Cerebellar cortex (tissue), 1 donor: ENCODE data around the gene RAPGEF1.

Source experiments
- DNase-seq: peaks from one replicate; pipeline ENCODE4 v3.0.0-alpha.2; 2015; ENCODE audit warnings: low spot score

RAPGEF1 gene

DNA sequence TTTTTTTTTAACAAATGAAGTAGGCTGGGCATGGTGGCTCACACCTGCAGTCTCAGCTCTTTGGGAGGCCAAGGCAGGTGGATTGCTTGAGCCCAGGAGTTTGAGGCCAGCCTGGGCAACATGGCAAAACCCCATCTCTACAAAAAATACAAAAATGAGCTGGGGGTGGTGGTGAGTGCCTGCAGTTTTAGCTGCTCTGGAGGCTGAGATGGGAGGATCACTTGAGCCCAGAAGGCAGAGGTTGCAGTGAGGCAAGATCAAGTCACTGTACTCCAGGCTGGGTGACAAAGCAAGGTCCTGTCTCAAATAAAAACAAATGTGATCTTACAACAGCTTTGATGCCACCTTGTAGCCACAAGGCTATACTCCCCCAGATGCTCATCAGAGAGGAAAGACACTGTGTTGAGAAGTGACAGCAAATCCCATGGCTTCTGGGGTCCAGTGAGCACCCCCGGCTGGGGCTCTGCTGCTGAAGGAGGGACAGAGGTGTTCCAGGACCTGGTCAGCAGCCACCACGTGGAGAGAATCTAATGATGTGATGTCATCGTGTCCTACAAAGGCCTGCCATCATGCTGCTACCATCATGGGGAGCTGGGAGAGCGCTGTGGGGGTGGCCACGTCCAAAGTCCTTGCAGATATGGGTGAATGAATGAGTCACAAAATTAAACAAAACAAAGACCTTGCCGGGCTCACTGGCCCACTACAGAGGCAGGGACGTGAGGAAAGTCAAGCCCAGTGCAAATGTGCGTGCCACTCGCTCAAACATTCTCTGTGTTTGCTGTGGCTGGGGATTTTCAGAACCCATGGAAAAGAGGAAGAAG, 133.9 kb downstream of the RAPGEF1 start:
- no peak for DNase-seq

DNA sequence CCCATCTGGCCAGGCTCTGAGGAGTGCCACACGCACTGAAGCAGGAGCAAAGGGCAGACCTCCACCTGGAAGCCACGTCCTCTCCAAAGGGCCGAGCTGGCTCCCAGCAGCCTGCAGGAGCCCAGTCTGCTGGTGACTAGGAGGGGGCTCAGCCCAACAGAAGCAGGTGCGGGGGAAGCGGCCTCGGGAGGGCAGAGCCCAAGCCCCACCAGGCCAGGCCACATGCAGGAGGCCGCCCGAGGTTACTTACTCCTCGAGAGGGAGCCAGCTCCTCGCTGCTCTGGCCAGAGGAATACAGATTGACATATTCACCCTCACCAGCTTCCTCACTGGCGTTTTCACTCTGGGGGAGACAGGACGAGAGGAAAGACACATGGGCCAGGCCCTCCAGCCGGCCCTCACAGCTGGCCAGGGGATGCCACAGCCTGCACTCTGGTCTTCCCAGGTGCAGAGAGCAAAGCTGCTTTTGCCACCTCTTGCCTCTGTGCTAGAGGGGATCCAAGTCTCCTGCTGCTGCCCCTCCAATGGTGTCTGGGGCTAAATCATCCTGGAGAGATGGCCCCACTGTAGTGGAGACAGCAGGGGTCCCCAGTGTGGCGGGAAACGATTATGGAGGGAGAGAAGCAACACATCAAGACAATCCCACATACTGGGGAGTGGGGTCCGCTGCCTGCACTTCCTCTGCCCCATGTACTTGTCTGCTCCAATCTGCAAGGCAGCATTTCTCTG, 136.0 kb downstream of the RAPGEF1 start:
- DNase-seq, result no peak

DNA sequence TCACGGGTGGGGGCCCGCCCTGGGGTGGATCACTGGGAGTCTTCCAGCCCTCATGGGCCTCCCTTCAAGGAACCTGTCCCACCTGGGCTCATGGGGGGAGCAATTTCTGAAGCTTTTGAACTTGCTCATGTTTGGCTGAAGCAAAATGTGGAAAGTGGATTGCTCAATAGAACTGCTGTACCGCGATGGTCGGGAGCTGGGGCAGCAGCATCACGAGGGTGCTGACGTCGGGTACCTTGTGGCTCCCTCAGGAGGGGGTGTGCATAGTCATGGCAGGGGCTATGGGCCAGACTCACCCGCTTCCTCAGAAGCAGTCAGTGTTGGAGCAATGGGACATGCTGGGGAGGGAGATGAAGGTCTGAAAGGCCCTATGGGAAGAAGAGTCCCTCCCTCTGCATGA, 136.7 kb downstream of the RAPGEF1 start:
- no peak for DNase-seq

DNA sequence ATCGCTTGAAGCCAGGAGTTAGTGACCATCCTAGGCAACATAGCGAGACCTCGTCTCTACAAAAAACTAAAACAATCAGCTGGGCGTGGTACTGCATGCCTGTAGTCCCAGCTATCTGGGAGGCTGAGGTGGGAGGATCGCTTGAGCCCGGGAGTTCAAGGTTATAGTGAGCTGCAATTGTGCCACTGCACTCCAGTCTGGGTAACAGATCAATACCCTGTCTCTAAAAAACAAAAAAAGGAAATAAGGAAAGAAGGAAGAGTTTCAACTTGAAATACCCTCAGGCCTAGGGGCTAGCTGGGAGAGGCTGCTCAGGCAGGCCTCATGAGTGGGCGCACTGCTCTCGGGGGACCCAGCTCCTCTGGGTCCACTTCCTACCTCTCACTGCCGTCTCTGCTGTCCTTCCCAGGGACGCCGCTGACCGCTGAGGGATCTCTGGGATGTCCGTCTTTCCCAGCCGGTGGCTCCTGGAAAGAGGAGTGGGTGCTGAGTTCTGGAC, 138.1 kb downstream of the RAPGEF1 start:
- no peak for DNase-seq

DNA sequence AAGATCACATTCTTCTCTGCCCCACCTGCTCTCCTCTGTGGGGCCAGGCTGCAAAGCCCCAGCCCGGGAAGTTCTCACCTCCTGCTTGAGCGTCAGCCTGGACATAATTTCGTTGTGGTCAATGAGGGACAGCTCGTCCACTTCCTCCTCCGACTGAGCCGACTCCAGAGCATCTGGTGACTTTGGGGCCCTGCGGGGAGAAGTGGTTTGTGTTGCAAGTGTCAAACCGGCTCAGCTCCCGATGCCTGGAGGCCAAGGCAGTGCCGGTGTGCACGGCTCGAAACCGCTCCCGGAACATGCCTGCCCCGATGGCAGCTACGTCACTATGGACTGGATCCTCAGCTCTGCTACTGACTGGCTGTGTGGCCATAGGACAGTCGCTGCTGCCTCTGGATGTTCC, 141.8 kb downstream of the RAPGEF1 start:
- DNase-seq, result peak; percentile 69

DNA sequence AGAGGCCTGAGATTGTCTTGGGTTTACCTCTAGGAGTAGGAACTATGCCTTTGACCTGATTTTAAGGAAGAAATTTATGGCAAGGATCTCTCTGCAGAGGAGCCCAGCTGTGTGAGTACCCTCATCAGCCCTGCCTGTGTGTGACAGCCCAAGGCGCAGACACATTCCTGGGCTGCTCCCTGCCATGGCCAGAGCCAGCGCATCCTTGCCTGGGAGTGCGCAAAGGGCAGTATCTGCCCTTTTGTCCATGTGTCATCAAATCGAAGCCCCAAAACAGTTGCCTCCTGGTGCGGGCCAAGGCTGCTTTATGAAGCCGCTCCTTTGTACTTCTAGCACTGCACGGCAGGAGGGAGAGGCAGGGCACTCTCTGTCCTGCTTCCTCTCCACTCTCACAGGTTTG, 142.6 kb downstream of the RAPGEF1 start:
- no peak for DNase-seq

DNA sequence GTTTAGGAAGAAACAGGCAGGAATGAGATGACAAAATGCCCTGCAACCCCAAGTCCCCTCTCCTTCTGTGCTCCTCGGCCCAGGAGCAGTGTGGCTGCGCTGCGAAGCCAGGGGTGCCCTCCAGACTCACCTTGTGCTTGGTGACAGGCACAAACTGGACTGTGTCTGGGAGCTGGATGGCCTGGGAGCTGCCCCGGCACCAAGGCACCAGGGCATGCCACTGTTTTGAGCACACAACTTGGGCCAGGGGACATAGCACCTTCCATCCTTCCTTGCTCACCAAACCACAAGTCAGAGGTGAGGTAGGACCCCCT, 143.5 kb downstream of the RAPGEF1 start:
- no peak for DNase-seq

DNA sequence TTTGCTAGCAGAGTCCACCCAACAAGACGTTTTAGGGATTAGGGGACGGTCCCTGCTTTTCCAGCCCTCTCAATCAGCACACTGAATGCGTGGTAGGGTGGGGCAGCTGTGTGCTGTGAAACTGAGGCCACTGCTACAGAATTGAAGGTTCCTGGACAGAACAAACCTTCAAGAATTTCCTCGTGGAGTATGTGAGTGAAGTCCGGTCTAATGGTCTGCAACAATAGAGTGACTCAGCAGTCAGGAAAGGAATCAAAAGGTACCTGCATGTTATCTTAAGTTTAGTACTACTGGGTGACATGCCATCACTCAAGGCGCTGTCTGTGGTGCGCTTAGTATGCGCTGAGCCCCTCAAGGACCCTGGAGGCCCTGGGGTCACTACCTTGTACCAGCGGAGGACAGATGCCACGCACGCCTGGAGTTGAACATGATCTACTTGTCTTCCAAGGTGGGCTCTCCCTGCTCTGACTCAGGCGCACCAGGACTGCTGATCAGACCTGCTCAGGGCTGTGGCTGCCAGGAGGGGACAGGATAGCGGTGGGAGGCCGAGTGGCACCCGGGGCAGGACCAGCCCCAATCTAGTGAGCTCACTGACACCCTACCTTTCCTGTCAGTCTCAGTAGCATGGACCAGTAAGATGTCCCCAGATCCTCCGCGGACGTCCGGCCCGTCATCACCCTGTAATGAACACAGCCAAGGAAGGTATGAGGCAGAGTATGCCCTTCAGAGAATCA, 144.0 kb downstream of the RAPGEF1 start:
- no peak for DNase-seq

DNA sequence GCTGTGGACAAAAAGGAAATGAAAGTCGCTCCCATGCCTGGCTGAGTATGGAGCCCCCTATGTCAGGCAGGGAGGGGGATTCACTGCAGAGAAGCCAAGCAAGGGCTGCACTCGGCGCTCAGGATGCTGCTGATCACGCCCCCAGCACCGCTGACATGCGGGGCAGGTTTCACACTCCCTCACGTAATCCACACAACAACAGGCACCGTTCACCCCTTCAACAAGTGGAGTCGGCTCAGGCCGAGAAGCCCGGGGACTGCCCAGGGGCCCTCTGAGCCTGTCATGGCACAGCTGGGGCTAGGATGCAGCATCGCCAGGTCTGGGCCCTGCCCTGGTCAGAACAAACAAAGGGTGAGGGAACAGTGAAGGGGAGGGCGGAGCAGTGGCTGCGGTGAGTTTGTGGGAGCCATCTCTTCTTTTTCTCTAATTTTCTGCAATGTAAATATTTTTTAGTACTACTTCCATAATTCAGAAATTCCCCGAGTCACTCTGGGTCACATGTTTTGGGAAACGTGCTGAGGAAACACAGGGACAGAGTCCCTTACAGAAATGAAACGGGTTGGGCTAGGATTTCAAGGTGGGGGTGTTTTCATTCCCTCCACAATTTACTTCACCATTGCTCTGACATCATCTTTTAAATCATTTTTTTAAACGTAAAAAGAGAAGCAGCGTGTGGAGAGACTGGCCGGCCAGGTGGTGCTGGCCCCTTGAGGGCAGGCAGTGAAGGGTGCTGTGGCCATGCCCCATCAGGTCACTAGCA, 144.8 kb downstream of the RAPGEF1 start:
- no peak for DNase-seq

DNA sequence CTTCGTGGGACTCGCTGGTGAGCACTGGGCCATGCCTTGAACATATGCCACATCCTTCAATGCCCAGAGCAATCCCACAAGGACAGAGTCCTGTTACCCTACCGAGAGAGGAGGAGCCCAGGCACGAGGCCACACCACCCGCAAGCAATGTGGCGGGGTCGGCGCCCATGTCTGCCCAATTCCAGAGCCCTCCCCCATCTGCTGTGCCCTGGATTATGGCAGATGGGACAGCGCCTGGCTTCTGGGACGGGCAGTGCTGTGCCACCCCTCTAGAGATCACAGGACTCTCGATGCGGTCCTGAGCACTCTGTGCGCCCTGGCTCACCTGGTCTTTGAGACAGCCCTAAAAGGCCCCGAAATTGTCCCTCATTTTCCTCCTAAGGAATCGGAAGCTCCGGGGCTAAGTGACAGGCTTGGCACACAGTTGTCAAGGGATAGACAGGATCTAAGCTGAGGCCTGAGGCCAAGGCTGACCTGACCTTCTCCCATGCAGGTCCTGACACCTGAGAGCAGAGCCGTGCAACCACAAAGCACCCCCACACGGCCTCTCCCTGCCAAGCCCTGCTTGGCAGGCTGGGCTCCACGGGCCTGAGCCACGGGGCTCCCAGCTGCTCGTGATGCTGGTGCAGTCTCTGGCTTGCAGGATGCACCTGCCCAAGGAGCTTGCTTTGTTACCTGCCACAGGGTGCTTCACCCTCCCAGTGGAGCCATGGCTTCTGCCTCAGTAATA, 145.8 kb downstream of the RAPGEF1 start:
- peak; percentile 62 for DNase-seq

DNA sequence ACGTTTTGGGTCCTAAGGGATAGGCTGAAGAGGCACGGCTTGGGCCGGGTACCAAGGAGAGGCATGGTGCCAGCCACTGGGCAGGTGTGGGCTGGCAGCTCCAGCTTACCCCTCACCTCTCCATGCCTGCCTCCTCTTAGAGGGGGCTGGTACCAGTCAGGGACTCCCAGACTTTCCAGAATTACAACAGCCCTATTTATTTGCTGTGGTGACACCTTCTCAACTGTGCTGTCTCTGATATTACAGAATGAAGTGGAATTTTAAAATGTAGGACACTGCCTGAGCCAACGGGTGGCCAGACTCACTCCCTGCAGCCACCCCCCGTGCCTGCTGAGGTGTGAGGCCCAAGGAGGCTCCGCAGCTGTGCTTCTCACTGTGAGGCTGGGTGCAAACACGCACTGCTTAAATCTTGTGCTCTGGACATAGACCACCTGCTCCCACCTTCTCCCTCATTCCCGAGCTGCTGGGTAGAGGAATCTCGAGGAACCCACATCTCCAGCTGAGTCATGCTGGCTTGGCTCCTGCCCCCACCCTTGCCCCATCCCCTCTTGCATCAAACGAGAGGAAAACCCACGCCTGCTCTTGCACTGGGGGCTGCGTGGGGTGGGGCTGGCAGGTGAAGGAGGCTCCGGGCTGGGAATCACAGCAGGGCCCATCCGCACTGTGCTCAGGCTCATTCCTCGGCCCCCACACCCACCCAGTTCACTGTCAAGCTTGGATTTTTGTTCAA, 146.6 kb downstream of the RAPGEF1 start:
- DNase-seq, result no peak

DNA sequence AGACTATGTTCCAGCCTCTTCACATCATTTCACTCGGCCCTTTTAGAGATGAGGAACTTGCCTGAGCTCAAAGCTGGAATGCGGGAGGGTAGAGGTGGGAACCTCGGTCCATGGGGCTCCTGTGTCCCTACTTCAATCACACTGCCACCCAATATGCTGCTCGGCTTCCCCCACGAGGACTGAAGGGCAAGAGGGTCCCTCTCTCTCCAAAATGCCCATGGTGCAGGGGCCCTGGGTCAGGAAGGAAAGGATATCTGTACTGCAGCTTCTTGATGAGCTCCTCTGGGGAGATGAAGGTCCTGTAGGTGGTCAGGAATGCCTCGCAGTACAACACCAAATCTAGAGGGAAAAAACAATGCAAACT, 148.0 kb downstream of the RAPGEF1 start:
- no peak for DNase-seq

DNA sequence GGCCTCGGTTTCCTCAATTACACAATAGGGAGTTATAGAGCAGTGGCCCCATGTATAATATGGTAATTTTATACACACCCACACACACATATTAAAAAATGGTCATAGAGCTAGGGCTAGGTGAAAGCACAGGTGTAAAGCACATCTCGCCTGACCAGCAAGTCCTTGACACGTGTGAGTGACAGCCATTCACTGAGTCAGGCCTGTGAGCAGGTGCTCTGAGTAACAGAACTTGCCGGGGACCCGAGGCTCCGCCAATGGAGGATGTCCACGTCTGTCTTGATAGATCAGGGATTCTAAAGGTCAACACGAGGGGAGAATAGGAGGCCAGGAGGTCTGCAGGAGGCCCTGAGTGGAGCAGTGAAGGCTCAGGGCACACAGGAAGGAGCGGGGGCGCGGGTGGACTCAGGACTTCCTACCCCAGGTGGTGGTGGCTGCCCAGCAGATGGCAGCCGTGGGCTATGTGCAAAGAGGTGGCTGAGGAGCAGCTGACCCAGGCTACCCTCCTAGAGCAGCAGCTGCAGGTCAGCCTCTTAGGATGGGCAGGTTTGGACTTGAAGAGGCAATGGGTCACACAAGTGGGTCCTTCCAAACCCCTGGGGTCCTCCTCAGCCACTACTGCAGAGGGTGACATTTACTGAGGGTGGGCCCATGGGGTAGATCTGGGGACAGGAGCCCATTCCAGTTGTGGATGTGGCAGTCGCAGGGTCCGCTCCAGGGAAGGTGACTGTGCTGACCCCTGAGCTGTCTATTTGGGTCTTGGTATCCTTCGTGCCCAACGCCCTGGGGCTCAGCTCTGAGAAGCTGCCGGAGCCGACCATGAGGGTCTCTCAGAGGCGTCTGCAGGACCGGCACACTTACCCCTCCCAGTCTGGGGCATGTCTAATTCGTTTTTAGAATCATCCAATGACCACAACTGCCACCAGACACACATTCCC, 148.7 kb downstream of the RAPGEF1 start:
- peak; percentile 81 for DNase-seq

DNA sequence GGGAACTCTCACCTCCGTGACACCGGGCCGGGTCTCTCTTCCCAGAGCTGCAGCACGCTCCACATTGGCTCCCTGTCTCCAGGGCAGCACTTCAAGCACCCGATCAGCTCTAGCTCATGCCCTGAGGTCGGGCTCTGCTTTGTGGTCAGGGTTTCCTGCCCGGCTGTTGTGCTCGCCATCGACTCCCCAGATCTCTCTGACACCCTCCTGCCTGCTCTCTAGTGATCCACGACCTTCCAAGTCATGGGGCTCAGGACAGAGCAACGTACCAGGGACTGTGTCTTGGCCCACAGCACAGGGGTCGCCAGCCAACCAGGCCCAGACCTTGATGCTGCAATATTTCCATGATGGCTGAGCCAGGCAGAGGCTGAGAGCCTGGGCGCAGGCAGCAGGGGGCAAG, 149.4 kb downstream of the RAPGEF1 start:
- DNase-seq, result no peak

DNA sequence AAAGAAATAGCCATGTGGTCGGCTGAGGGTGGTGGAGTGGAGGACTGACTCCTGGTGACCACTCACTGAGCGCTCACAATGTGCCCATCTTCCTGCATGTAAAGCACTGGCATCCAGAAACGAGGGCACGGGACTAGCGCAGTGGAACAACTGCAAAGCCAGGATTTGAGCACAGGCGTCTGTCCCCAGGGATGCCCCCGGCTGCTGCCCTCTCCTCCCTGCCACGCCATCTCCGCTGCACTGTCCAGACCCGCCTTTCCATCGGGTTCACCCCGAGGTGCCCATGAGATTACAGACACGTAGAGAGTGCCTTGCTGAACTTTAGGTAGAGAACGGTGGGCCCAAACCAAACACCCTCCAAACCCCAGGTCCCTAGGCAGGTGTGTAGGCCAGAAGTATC, 149.9 kb downstream of the RAPGEF1 start:
- no peak for DNase-seq

DNA sequence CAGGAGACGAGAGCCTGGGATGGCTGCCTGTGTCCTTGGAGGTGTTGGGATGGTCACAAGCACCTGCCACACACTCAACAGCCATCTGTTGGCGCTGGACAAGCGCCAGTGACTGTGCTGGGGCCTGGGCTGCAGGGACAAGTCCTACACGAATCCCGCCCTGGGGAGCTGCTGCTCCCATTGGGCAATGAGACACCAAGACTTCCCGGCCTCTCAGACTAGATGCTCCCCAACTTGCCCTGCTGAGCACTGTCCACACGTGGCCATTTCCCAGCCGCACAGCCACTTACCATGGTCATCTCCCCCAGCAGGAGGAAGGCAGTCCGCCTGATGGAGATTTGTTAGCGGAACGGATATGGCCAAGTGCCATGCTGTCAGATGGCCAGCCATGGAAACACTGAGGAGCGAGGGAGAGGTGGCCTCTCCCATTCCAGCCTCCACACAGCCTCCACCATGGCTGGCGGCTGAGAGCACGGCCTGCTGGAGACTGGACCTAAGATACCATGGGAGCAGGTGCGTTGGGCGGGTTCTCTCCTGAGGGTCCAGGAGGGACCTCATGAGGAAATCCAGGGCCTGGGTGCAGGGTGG, 150.7 kb downstream of the RAPGEF1 start:
- peak; percentile 91 for DNase-seq

DNA sequence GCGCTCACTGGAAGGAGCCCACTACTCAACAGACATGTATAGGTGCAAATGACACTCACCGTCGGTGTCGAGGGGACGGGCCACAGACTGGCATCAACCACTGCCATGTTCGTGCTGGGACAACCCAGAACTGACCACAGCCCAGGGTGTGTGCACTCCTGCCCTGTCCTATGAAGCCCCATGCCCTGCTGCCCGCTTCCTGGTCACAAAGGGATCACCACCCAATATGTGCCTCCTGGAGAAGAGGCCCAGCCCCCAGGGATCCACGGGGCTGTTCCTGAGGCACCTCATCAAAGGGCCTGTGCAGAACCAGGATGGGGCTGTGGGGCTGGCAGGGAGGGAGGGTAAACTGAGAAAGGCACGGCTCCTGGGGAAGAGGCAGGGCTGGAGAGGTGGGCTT, 151.5 kb downstream of the RAPGEF1 start:
- DNase-seq, result no peak

DNA sequence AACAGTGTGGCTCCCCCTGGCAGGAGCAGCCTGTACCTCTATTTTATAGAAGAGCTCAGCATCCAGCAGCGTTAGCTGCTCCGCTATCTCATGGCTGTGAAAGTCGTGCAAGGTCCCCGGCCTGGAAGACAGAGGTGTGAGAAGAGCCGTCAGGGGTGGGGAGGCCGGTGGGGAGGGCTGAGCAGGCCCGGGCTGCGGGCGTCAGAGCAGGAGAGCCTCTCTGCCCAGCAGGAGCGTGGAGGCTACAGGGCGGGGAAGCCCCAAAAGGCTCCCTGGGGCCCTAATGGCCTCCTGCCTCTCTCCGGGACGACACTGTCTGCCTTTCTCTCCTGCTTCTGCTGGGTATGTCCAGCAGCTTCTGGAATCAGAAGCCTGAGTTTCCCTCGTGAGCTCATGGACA, 152.0 kb downstream of the RAPGEF1 start:
- DNase-seq, result no peak

DNA sequence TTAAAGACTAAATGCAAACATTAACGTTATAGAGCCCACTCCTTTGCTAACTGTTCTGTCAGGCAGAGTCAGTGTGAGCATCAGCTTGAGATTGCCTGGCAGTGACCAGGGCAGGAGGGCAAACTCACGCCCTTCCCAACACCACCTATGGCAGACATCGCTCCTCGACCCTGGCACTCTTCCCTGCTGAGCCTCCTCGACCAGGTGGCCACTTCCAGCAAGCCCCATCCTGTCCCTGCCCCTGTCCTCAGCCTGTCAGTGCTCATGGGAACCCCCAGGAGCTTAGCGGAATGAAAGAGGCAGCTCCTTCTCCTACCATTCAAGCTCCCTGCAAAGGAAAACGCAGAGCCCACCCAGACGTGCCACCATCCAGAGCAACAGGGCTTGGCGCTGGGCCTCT, 152.5 kb downstream of the RAPGEF1 start:
- DNase-seq, result no peak
